Liver (tissue), 9 donors: ENCODE data around the gene CHD5. TPM values are rescaled to one million over a fixed set of nuclear protein-coding genes. Genes with fewer than 3 reads are reported as not detected.

Source experiments
- DNase-seq: peaks from one replicate; pipeline ENCODE4 v3.0.0-alpha.2; 2017; ENCODE audit warnings: low spot score
- H3K27ac ChIP-seq, 2 donors: one replicate each; pipeline ENCODE4 v1.7.0; 2013; ENCODE audit warnings: inconsistent platforms in 2 of 2, low read length in 2 of 2, control low read depth in 1 of 2, low read depth in 1 of 2, mild to moderate bottlenecking in 1 of 2
- H3K27me3 ChIP-seq, 4 donors: one replicate each; pipeline versions ENCODE4 v1.6.1 to v1.7.0; 2013; ENCODE audit warnings: low read length in 3 of 4, inconsistent platforms in 1 of 4, mild to moderate bottlenecking in 1 of 4, moderate library complexity in 1 of 4; ENCODE audit not compliant: control insufficient read depth in 4 of 4, insufficient read depth in 4 of 4
- H3K36me3 ChIP-seq, 4 donors: one replicate each; pipeline versions ENCODE4 v1.6.1 to v1.7.0; 2013; ENCODE audit warnings: low read length in 3 of 4, mild to moderate bottlenecking in 3 of 4, low read depth in 1 of 4, moderate library complexity in 1 of 4; ENCODE audit not compliant: control insufficient read depth in 4 of 4, insufficient read depth in 3 of 4
- H3K4me1 ChIP-seq, 4 donors: one replicate each; pipeline versions ENCODE4 v1.6.1 to v1.7.0; 2013; ENCODE audit warnings: low read length in 3 of 4, mild to moderate bottlenecking in 3 of 4, moderate library complexity in 1 of 4; ENCODE audit not compliant: control insufficient read depth in 4 of 4, insufficient read depth in 4 of 4
- H3K4me3 ChIP-seq, 3 donors: one replicate each; pipeline versions ENCODE4 v1.6.1 to v1.7.0; 2013; ENCODE audit warnings: low read length in 3 of 3, control low read depth in 1 of 3, low read depth in 1 of 3, mild to moderate bottlenecking in 1 of 3
- H3K9ac ChIP-seq, 2 donors: one replicate each; pipeline ENCODE4 v1.7.0; 2013; ENCODE audit warnings: low read length in 2 of 2, mild to moderate bottlenecking in 2 of 2, moderate library complexity in 2 of 2, control low read depth in 1 of 2, low read depth in 1 of 2
- H3K9me3 ChIP-seq, 4 donors: one replicate each; pipeline versions ENCODE4 v1.6.1 to v1.7.0; 2013; ENCODE audit warnings: low read length in 3 of 4; ENCODE audit not compliant: control insufficient read depth in 4 of 4
- EGR1 ChIP-seq, 2 donors: IDR thresholded peaks; 2 replicates each; pipeline ENCODE4 v1.6.1; 2016 to 2018; ENCODE audit warnings: antibody characterized with exemption in 2 of 2, low read depth in 2 of 2
- FOXA1 ChIP-seq: IDR thresholded peaks from 2 replicates; pipeline ENCODE4 v1.6.1; 2016; ENCODE audit warnings: antibody characterized with exemption
- FOXA2 ChIP-seq: IDR thresholded peaks from 2 replicates; pipeline ENCODE4 v1.6.1; 2016; ENCODE audit warnings: antibody characterized with exemption
- GABPA ChIP-seq, 2 donors: IDR thresholded peaks in 1 of 2; conservative IDR thresholded peaks in 1 of 2; 2 replicates each; pipeline ENCODE4 v1.6.1; 2016; ENCODE audit warnings: antibody characterized with exemption in 2 of 2, mild to moderate bottlenecking in 1 of 2, moderate library complexity in 1 of 2
- HNF4A ChIP-seq, 2 donors: conservative IDR thresholded peaks; 2 replicates each; pipeline ENCODE4 v1.6.1; 2016; ENCODE audit warnings: antibody characterized with exemption in 2 of 2, mild to moderate bottlenecking in 2 of 2
- HNF4G ChIP-seq: IDR thresholded peaks from 2 replicates; pipeline ENCODE4 v1.6.1; 2016; ENCODE audit warnings: antibody characterized with exemption
- JUND ChIP-seq, 2 donors: IDR thresholded peaks; 2 replicates each; pipeline ENCODE4 v1.6.1; 2016; ENCODE audit warnings: antibody characterized with exemption in 2 of 2
- NR2F2 ChIP-seq: IDR thresholded peaks from 2 replicates; pipeline ENCODE4 v1.6.1; 2016; ENCODE audit warnings: antibody characterized with exemption
- RAD21 ChIP-seq, 2 donors: IDR thresholded peaks; 2 replicates each; pipeline ENCODE4 v1.6.1; 2016; ENCODE audit warnings: antibody characterized with exemption in 2 of 2, mild to moderate bottlenecking in 2 of 2
- RXRA ChIP-seq, 2 donors: IDR thresholded peaks; 2 replicates each; pipeline ENCODE4 v1.6.1; 2017 to 2018; ENCODE audit warnings: antibody characterized with exemption in 2 of 2, mild to moderate bottlenecking in 1 of 2
- SP1 ChIP-seq: IDR thresholded peaks from 2 replicates; pipeline ENCODE4 v1.6.1; 2018; ENCODE audit warnings: antibody characterized with exemption, mild to moderate bottlenecking
- TAF1 ChIP-seq: conservative IDR thresholded peaks from 2 replicates; pipeline ENCODE4 v1.6.1; 2016; ENCODE audit warnings: antibody characterized with exemption, mild to moderate bottlenecking
- YY1 ChIP-seq: IDR thresholded peaks from 2 replicates; pipeline ENCODE4 v1.6.1; 2016; ENCODE audit warnings: antibody characterized with exemption, mild to moderate bottlenecking
- WGBS: extraction: QIAGEN DNeasy Blood & Tissue Kit; methylation state at CpG from one replicate; pipeline ENCODE4 v1.1.7; 2013; 5-methylcytosine and 5-hydroxymethylcytosine counted together
- polyA plus RNA-seq, 2 donors: library from polyadenylated mRNA; stranded (reverse) in 1 of 2; unstranded in 1 of 2; fragments of 200-250 nt in 1 of 2; fragments of >200 nt in 1 of 2; fragmentation: Nextera tagmentation in 1 of 2; extraction: Ambion mirVana in 1 of 2; gene quantifications; one replicate each; pipeline versions ENCODE4 v1.2.1 to v1.2.3, GENCODE V29; 2013 to 2015
- total RNA-seq, 2 donors: library from RNA; depleted of rRNA; stranded (reverse); fragments of >200 nt; gene quantifications; one replicate each; pipeline ENCODE4 v1.2.3, GENCODE V29; 2014
- TF ChIP-seq, protein P1 (sequence below): IDR thresholded peaks from 2 replicates; pipeline ENCODE4 v1.6.1; 2016; ENCODE audit warnings: antibody characterized with exemption
- TF ChIP-seq, protein P2 (sequence below): fragments of 150-350 bp; IDR thresholded peaks from 2 replicates; pipeline ENCODE4 v1.5.1; 2017; ENCODE audit warnings: improper control_type of control experiment, low read depth, low read length; ENCODE audit not compliant: missing input control
- TF ChIP-seq, protein P3 (sequence below): IDR thresholded peaks from 2 replicates; pipeline ENCODE4 v1.6.1; 2016; ENCODE audit warnings: antibody characterized with exemption
- TF ChIP-seq, protein P4 (sequence below): IDR thresholded peaks from 2 replicates; pipeline ENCODE4 v1.6.1; 2016; ENCODE audit warnings: antibody characterized with exemption, mild to moderate bottlenecking
- TF ChIP-seq, protein P5 (sequence below): IDR thresholded peaks from 2 replicates; pipeline ENCODE4 v1.6.1; 2016; ENCODE audit warnings: antibody characterized with exemption
- donor health status: healthy.
- donor health status: healthy.
- donor health status: healthy.
- donor health status: healthy.
- donor health status: healthy.

The CHD5 gene
- total and polyA plus RNA-seq, 4 donors, result under 0.01 to 0.08 TPM; not detected in 2

DNA sequence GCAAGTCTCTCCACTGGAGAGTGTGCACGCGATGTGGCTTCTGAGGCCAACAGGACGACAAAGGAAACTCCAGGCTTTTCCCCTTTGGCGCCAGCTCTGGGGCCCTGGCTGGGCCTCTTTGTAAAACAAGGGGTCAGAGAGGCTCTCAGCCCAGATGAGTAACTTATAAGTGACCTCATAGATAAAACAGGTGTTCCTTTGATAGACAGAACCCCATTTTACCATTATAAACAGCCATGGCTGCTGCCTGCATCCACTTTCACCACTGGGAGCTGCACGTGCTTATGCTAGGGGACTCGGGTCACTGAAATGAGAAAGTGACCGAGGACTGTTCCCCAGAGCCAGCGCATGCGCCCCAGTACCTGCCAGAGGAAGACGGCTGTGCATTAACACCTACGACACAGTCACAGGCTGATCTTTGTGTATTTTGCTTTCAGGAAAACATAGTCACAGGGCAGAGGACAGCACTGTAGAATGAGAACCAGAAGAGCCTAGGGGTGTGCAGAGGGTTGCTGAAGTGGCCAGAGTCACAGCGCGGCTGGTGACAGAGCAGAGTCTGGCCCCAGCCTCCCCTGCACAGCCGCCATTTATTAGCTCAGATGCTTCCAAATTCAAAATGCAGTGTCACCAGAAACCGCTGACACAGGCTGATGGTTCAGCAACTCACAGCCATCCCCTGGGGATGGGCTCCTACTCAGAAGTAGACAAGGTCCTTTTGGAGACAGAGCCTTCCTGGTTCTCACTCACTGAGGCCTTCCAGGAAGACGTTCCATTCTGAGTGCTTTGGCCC lies 38.4 kb upstream of the CHD5 start (continued):
- TF ChIP-seq, protein P1, sequence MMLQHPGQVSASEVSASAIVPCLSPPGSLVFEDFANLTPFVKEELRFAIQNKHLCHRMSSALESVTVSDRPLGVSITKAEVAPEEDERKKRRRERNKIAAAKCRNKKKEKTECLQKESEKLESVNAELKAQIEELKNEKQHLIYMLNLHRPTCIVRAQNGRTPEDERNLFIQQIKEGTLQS, result no peak

DNA sequence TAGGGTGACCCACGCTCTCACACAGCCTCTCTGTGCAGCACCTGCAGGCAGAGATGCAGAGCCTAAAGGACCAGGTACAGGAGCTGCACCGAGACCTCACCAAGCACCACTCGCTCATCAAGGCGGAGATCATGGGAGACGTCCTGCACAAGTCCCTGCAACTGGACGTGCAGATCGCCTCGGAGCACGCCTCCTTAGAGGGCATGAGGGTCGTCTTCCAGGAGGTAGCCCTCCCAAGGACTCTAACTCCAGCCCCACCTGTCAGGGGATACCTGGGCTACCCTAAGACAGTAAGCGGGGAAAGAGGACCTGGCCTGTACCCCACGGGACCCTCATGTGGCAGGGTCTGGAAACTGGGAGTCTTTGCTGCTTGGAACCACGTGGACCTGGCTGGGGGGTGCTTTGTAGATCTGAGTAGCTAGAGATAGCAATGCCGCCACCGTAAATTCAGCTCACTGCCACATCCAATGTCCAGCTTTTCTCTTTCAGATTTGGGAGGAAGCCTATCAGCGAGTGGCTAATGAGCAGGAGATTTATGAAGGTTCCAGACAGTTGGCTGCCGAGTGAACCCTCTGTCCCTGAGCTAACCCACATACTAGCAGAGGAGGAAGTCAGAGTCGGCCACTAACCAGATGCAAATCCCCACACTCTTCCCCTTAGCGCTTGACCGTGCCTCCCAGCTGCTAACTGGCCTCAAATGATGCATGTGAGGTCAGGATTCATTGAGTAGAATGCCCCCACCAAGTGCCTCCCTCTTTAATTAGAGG lies 32.3 kb upstream of the CHD5 start:
- Histone ChIP-seq H3K27ac (no peak overlapping the region), H3K4me1 (peaks cover 0 to 3% (median 0%) of the 10 kb centered on the region in 4 donors), H3K27me3 (no peaks in the 10 kb centered on the region), H3K4me3 (no peak overlapping the region), H3K9me3 (no peaks in the 10 kb centered on the region), H3K9ac (no peak overlapping the region), H3K36me3 (peaks cover 0 to 19% (median 7%) of the 10 kb centered on the region in 4 donors)
- 86% methylated on average over 20 of the region's 20 CpGs for WGBS
- no peak for TF ChIP-seq SP1
- no peak for TF ChIP-seq HNF4A (conservative IDR thresholded peaks at IDR 0.05)
- TF ChIP-seq, protein P2, sequence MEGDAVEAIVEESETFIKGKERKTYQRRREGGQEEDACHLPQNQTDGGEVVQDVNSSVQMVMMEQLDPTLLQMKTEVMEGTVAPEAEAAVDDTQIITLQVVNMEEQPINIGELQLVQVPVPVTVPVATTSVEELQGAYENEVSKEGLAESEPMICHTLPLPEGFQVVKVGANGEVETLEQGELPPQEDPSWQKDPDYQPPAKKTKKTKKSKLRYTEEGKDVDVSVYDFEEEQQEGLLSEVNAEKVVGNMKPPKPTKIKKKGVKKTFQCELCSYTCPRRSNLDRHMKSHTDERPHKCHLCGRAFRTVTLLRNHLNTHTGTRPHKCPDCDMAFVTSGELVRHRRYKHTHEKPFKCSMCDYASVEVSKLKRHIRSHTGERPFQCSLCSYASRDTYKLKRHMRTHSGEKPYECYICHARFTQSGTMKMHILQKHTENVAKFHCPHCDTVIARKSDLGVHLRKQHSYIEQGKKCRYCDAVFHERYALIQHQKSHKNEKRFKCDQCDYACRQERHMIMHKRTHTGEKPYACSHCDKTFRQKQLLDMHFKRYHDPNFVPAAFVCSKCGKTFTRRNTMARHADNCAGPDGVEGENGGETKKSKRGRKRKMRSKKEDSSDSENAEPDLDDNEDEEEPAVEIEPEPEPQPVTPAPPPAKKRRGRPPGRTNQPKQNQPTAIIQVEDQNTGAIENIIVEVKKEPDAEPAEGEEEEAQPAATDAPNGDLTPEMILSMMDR, result no peak
- no peak for TF ChIP-seq HNF4G
- TF ChIP-seq, protein P3, sequence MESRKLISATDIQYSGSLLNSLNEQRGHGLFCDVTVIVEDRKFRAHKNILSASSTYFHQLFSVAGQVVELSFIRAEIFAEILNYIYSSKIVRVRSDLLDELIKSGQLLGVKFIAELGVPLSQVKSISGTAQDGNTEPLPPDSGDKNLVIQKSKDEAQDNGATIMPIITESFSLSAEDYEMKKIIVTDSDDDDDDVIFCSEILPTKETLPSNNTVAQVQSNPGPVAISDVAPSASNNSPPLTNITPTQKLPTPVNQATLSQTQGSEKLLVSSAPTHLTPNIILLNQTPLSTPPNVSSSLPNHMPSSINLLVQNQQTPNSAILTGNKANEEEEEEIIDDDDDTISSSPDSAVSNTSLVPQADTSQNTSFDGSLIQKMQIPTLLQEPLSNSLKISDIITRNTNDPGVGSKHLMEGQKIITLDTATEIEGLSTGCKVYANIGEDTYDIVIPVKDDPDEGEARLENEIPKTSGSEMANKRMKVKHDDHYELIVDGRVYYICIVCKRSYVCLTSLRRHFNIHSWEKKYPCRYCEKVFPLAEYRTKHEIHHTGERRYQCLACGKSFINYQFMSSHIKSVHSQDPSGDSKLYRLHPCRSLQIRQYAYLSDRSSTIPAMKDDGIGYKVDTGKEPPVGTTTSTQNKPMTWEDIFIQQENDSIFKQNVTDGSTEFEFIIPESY, result no peak
- TF ChIP-seq RAD21 (IDR thresholded peaks at IDR 0.05), result no peak
- no peak for TF ChIP-seq GABPA (IDR thresholded peaks at IDR 0.05 in 1 of 2, conservative IDR thresholded peaks at IDR 0.05 in 1 of 2)
- TF ChIP-seq YY1, result no peak
- TF ChIP-seq, protein P4, sequence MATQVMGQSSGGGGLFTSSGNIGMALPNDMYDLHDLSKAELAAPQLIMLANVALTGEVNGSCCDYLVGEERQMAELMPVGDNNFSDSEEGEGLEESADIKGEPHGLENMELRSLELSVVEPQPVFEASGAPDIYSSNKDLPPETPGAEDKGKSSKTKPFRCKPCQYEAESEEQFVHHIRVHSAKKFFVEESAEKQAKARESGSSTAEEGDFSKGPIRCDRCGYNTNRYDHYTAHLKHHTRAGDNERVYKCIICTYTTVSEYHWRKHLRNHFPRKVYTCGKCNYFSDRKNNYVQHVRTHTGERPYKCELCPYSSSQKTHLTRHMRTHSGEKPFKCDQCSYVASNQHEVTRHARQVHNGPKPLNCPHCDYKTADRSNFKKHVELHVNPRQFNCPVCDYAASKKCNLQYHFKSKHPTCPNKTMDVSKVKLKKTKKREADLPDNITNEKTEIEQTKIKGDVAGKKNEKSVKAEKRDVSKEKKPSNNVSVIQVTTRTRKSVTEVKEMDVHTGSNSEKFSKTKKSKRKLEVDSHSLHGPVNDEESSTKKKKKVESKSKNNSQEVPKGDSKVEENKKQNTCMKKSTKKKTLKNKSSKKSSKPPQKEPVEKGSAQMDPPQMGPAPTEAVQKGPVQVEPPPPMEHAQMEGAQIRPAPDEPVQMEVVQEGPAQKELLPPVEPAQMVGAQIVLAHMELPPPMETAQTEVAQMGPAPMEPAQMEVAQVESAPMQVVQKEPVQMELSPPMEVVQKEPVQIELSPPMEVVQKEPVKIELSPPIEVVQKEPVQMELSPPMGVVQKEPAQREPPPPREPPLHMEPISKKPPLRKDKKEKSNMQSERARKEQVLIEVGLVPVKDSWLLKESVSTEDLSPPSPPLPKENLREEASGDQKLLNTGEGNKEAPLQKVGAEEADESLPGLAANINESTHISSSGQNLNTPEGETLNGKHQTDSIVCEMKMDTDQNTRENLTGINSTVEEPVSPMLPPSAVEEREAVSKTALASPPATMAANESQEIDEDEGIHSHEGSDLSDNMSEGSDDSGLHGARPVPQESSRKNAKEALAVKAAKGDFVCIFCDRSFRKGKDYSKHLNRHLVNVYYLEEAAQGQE, result no peak
- no peak for TF ChIP-seq EGR1 (IDR thresholded peaks at IDR 0.05; ENCODE audit: low read depth in 2 of 2)
- no peak for TF ChIP-seq RXRA (IDR thresholded peaks at IDR 0.05)
- no peak for TF ChIP-seq FOXA2
- no peak for TF ChIP-seq TAF1
- no peak for TF ChIP-seq NR2F2
- TF ChIP-seq FOXA1, result no peak
- TF ChIP-seq JUND (IDR thresholded peaks at IDR 0.05), result no peak
- TF ChIP-seq, protein P5, sequence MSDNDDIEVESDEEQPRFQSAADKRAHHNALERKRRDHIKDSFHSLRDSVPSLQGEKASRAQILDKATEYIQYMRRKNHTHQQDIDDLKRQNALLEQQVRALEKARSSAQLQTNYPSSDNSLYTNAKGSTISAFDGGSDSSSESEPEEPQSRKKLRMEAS, result no peak
- no peak for DNase-seq
